Measurements from ENCODE around the gene TRPM3.

Gene TRPM3

GRCh38 chr9:70753311-70753710 lies 368.1 kb downstream of the TRPM3 start:
- TF ChIP-seq CTCF (IDR thresholded peaks at IDR 0.05): no peak

GRCh38 chr9:70749066-70749465 lies 372.4 kb downstream of the TRPM3 start:
- TF ChIP-seq CTCF (IDR thresholded peaks at IDR 0.05): no peak

- no peak for TF ChIP-seq CTCF (IDR thresholded peaks at IDR 0.05)
These were observed 374.1 kb downstream of the TRPM3 start for GRCh38 chr9:70747261-70747718.

- no peak for TF ChIP-seq CTCF (IDR thresholded peaks at IDR 0.05)
These were observed 374.7 kb downstream of the TRPM3 start for GRCh38 chr9:70746760-70747159.

GRCh38 chr9:70746316-70746715 lies 375.1 kb downstream of the TRPM3 start:
- no peak for TF ChIP-seq CTCF (IDR thresholded peaks at IDR 0.05)

- no peak for TF ChIP-seq CTCF (IDR thresholded peaks at IDR 0.05)
These were observed 420.3 kb downstream of the TRPM3 start for GRCh38 chr9:70701163-70701562.

- TF ChIP-seq CTCF (IDR thresholded peaks at IDR 0.05): no peak
These were observed 424.6 kb downstream of the TRPM3 start for GRCh38 chr9:70696694-70697335.

GRCh38 chr9:70694758-70695157 lies 426.7 kb downstream of the TRPM3 start:
- no peak for TF ChIP-seq CTCF (IDR thresholded peaks at IDR 0.05)

Measured in LNCAP (cell line).